HG02938 (cell line): ENCODE measurements around the gene GGT7.
"Not testable (repeated sequence)": the region's sequence is repeated elsewhere in the genome, so short reads cannot be mapped to it uniquely, and the experiment has no call there.

ENCODE experiments used
- ATAC-seq: cut with Tn5 transposase; IDR thresholded peaks from one replicate; pipeline ENCODE4 v1.9.1; 2021; ENCODE audit warnings: mild to moderate bottlenecking, moderate library complexity; ENCODE audit not compliant: unreplicated experiment

The GGT7 gene

DNA sequence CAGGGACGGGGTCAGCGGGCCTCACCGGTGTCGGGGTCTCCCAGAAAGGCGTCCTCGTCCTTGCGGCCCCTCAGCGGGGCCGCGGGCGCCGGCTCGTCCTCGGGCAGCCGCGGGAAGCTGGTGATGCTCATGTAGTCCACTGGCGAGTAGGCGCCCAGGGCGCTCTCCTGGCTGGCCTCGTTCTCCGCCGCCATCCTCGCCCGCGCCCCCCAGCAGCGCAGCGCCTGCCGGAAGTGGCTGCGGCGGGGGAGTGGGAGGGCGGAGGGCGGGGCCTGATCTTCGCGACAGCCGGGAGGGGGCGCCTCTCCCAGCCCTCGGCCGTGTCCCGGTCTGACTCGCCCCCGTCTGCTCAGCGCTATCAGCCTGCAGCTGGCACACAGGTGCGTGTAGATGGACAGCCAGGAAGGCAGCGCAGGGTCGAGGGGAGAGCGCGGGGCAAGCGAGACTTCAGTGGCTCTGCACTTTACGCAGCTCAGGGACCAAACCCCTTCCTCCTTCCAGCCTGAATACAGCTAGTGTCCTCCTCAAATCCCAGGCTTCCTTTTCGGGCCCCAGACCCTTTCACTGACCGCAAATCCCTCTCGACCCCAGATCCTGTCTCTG, at the start of gene GGT7:
GGT7 (minus strand) TSS at position 235 of the 603 bp plus-strand sequence; CDS start at position 194, 41 bp downstream.
- no peak for ATAC-seq

DNA sequence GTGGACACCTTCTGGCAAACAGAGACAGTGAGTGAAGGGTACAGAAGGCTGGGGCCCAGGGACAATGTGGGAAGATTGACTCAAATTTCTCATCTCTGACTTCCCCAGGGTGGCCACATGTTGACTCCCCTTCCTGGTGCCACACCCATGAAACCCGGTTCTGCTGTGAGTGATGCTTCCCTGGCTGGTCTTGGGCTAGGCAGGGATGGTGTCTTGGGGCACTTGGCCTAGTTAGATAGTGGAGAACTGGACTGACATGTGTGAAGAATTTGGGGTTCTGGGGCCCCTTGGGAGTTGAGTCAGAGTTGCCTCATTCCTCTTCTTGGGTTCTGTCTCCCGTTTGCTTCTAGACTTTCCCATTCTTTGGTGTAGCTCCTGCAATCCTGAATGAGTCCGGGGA, 48.8 kb upstream of the GGT7 start:
- no peak for ATAC-seq

DNA sequence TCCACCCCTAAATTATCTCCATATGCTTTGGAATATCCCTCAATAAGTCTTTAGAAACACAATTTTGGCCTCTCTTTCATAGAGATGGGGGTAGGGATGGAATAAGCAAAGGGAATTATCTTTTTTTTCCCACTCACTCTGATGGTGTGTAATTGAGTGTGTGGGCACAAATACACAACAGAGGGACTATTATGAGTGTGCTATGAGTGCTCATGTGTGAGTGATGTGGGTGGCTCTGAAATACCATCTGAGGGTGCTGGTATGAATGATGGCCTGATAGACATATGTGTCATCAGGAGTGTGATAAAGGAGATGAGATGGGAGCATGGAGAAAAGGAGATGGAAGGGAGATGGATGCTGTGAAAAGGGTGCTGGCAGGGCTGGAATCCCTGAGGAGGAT, 47.4 kb upstream of the GGT7 start:
- ATAC-seq = no peak

- no peak for ATAC-seq
These were observed 44.2 kb upstream of the GGT7 start for GRCh38 chr20:34916774-34917354.

GRCh38 chr20:34915749-34916455, 43.2 kb upstream of the GGT7 start:
- ATAC-seq = no peak

GRCh38 chr20:34915131-34915530, 42.5 kb upstream of the GGT7 start:
- no peak for ATAC-seq

GRCh38 chr20:34907616-34908469, 35.2 kb upstream of the GGT7 start:
- ATAC-seq = no peak

- no peak for ATAC-seq
These were observed 31.6 kb upstream of the GGT7 start for GRCh38 chr20:34904202-34904621.

DNA sequence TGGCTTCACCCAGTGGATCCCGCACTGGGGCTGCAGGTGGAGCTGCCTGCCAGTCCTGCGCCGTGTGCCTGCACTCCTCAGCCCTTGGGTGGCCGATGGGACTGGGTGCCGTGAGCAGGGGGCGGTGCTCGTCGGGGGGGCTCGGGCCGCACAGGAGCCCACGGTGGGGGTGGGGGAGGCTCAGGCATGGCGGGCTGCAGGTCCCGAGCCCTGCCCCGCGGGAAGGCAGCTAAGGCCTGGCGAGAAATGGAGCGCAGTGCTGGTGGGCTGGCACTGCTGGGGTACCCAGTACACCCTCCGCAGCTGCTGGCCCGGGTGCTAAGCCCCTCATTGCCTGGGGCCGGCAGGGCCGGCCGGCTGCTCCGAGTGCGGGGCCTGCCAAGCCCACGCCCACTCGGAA, 26.1 kb upstream of the GGT7 start:
- ATAC-seq = not testable (repeated sequence)

GRCh38 chr20:34898129-34898528, 25.5 kb upstream of the GGT7 start:
- ATAC-seq = not testable (repeated sequence)

GRCh38 chr20:34896086-34896621, 23.5 kb upstream of the GGT7 start:
- ATAC-seq = no peak

DNA sequence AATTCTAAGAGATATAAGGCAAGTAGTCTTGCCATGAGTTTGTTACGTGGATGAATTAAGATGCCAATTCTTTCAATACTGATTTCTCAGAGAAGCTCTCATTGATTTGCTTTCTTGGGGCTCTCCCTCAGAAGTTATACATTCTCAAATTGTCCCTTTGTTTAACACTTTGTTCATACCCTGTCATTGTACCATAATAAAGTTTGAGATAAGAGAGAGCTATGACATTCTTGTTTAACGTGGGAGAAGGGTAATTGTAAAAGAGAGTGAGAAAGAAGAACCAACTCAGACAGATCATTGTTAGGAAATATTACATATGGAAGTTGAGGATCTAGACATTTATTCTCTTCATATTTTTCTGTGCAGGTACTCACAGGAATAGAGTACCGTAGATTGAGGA, 22.8 kb upstream of the GGT7 start:
- ATAC-seq = no peak

- ATAC-seq = no peak
These were observed 22.1 kb upstream of the GGT7 start for GRCh38 chr20:34894723-34895122.

- ATAC-seq = no peak
These were observed 20.0 kb upstream of the GGT7 start for GRCh38 chr20:34892671-34893070.

- ATAC-seq = no peak
These were observed 18.8 kb upstream of the GGT7 start for GRCh38 chr20:34891166-34892062.

- no peak for ATAC-seq
These were observed 15.8 kb upstream of the GGT7 start for GRCh38 chr20:34888468-34888867.

DNA sequence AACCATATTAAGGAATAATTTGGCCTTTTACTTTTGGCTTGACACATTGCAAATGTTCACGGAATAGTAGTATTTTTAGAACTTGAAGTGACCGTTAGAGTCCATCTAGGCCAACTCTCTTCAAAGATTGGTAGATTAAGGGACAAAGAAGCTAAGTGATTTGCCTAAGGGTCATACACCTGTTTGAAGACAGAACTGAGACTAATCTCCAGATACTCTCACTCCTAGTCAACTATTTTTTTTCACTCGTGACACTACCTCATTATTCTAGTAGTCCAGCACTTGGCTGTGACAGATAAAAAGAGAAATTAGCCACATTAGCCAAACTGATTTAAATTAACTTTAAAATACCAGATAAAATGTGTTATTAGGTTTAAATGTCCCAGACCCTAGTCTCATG, 14.4 kb upstream of the GGT7 start:
- no peak for ATAC-seq

DNA sequence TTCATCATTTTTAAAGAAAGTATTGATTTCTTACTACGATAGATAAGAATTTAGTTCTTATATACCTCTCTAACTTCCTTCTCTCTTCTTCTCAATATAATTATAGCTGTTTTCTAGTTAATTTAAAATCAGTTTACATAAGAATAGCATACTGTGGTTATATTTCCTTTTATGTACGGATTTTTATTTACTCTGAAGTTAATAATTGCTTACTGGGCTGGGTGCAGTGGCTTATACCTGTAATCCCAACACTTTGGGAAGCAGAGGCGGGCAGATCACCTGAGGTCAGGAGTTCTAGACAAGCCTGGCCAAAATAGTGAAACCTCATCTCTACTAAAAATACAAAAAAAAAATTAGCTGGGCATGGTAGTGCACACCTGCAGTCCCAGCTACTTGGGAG, 13.5 kb upstream of the GGT7 start:
- no peak for ATAC-seq

DNA sequence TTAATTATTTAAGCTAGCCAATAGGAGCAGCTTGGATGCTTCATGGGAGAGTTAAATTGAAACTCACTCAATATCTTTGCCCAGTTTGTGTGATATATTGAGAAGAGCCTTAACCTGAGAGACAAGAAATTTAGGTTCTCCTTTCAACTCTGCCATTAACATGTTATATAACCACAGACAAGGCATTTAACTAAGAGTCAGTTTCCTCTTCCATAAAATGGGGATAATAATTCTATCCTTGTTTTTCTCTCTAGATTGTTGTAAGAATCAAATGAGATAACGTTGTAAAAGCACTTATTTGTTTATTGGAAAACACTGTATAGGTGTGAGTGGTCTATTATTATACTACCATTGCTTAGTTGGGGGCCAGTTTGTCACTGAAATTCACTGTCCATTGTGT, 11.6 kb upstream of the GGT7 start:
- no peak for ATAC-seq

DNA sequence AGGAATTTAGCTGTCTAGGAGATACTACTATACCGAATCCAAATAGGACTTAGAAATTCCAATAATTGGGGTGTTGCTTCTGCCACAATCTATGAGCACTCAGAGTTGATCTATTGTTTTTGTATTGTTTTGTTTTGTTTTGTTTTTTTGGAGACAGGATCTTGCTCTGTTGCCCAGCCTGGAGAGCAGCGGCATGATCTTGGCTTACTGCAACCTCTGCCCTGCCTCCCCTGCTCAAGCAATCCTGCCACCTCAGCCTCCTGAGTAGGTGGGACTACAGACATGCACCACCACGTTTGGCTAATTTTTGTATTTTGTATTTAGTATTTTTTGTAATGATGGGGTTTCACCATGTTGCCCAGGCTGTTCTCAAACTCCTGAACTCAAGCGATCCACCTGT, 11.2 kb upstream of the GGT7 start:
- ATAC-seq = no peak
